Chondrocyte (in vitro differentiated cells): ENCODE data around the gene TMEM123. TPM values are rescaled to one million over a fixed set of nuclear protein-coding genes. Genes with fewer than 3 reads are reported as not detected.

ENCODE experiments used
- DNase-seq: peaks from one replicate; pipeline ENCODE4 v3.0.0; 2021; ENCODE audit warnings: mixed read lengths, low spot score
- H3K27ac Mint-ChIP-seq: one replicate; pipeline ENCODE4 v1.8.0; 2021; ENCODE audit warnings: mild to moderate bottlenecking, moderate library complexity, mixed read lengths; ENCODE audit not compliant: unreplicated experiment
- H3K27me3 Mint-ChIP-seq: 2 replicates; pipeline ENCODE4 v1.8.0; 2021; ENCODE audit warnings: low read depth, mixed read lengths
- H3K36me3 Mint-ChIP-seq: 2 replicates; pipeline ENCODE4 v1.8.0; 2021; ENCODE audit warnings: low read depth, mixed read lengths
- H3K4me1 Mint-ChIP-seq: 2 replicates; pipeline ENCODE4 v1.8.0; 2021; ENCODE audit warnings: low read depth, mild to moderate bottlenecking, mixed read lengths
- H3K4me3 Mint-ChIP-seq: one replicate; pipeline ENCODE4 v1.8.0; 2021; ENCODE audit warnings: mild to moderate bottlenecking, moderate library complexity, mixed read lengths; ENCODE audit not compliant: unreplicated experiment
- H3K9me3 Mint-ChIP-seq: 2 replicates; pipeline ENCODE4 v1.8.0; 2021; ENCODE audit warnings: low read depth, mixed read lengths
- CTCF ChIP-seq: fragments of 200-600 bp; sonication (generic); IDR thresholded peaks from 2 replicates; pipeline ENCODE4 v1.5.0; 2021; ENCODE audit warnings: antibody characterized with exemption, mild to moderate bottlenecking, moderate library complexity
- long read RNA-seq: library from polyadenylated mRNA; stranded (forward); transcript quantifications from one replicate; pipeline ENCODE4 v2.0.0, GENCODE V29; 2021
- total RNA-seq: library from RNA; stranded (reverse); gene quantifications from 3 replicates; pipeline ENCODE4 v1.2.1, GENCODE V29; 2021

Gene TMEM123
- 94.9 to 119 TPM (median 105 TPM) in 3 replicates for total RNA-seq
- long read RNA-seq, transcript TMEM123-202 (5 exons, 3,579 nt): major isoform, 233 of 243 reads
- long read RNA-seq, partial matches to known transcripts: 3 of 243 reads
- long read RNA-seq, other reads (novel, unspliced or antisense): 7 of 243 reads

DNA sequence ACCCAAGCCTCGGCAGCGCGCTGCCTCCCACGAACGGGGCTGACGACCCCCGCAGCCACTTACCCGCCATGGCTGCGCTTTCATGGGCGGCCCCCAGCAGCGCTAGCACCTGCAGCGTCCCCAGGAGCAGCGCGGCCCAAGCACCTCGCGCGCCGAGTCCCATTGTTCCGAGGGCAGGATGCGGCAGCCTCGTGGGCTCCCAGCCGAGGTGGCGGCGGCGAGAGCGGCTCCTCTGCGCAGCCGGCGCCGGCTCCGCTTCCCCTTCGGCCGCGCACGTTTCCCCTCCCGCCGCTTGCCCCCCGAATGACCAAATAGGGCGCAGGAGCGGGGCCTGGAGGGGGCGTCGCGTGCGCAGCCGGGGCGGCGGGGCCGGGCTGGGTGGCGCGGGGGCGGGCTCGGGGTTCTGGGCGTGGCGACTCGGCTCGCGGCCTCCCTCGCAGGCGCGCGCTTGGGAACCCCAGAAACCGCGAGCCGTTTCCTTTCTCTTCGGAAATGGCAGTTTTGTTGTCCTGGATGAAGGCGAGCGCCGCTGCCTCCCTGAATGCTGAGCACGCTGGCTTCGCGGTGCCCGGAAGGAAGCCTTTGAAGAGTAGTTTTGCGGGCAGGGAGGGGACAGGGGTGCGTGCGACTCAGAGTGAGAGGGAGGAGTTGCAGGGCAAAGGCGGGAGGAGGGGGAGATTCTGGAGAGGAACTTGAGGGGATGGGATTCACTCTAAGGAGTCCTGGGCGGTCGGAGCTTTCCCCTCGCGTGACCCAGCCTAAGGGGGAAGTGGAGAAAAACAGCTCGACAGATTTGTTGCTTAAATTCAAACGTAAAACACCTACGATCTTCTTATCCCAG, at the start of gene TMEM123:
Gene TMEM123, minus strand, starts transcription at position 305 of the 841 bp plus-strand sequence. Its CDS starts 142 bp downstream, at position 163.
- H3K4me1 Mint-ChIP-seq: peaks cover 63% of the 10 kb centered on the region
- H3K27ac Mint-ChIP-seq: peak within 1 kb of the TSS; percentile 93
- no peaks in the 10 kb centered on the region for H3K9me3 Mint-ChIP-seq
- H3K36me3 Mint-ChIP-seq: no peaks in the 10 kb centered on the region
- no peak for DNase-seq
- no peak for TF ChIP-seq CTCF
- H3K27me3 Mint-ChIP-seq: no peaks in the 10 kb centered on the region
- peak within 1 kb of the TSS; percentile 96 for H3K4me3 Mint-ChIP-seq

DNA sequence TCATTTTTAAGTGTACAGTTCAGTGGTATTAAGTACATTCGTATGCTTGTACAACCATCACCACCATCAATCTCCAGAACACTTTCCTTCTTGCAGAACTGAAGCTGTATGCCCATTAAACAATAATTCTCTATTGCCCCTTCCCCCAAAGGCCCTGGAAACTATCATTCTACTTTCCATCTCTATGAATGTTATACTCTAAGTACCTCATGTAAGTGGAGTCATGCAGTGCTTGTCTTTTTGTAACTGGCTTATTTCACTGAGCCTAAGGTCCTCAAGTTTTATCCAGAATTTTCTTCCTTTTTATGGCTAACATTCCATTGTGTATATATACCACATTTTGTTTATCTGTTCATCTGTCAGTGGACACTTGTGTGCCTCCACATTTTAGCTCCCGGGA, 48.3 kb upstream of the TMEM123 start:
- H3K27me3 Mint-ChIP-seq: peaks cover 4% of the 10 kb centered on the region
- H3K9me3 Mint-ChIP-seq: no peaks in the 10 kb centered on the region
- H3K4me3 Mint-ChIP-seq: no peak overlapping the region
- no peaks in the 10 kb centered on the region for H3K36me3 Mint-ChIP-seq
- DNase-seq: no peak
- TF ChIP-seq CTCF: no peak
- H3K4me1 Mint-ChIP-seq: peaks cover 9% of the 10 kb centered on the region
- H3K27ac Mint-ChIP-seq: no peak overlapping the region

GRCh38 chr11:102499931-102500330, 47.4 kb upstream of the TMEM123 start:
- Mint-ChIP-seq H3K4me1 (peaks cover 13% of the 10 kb centered on the region), H3K36me3 (no peaks in the 10 kb centered on the region), H3K27ac (peak overlapping the region; percentile 81), H3K27me3 (no peaks in the 10 kb centered on the region), H3K9me3 (no peaks in the 10 kb centered on the region), H3K4me3 (no peak overlapping the region)
- no peak for TF ChIP-seq CTCF
- DNase-seq: no peak

GRCh38 chr11:102499151-102499550, 46.6 kb upstream of the TMEM123 start:
- H3K36me3 Mint-ChIP-seq: no peaks in the 10 kb centered on the region

More at GRCh38 chr11:102499151-102499550, 46.6 kb upstream of the TMEM123 start:
- peaks cover 13% of the 10 kb centered on the region for H3K4me1 Mint-ChIP-seq
- H3K27me3 Mint-ChIP-seq: no peaks in the 10 kb centered on the region
- TF ChIP-seq CTCF: no peak
- DNase-seq: no peak
- no peaks in the 10 kb centered on the region for H3K9me3 Mint-ChIP-seq
- H3K4me3 Mint-ChIP-seq: no peak overlapping the region
- H3K27ac Mint-ChIP-seq: no peak overlapping the region
